HG02642 (cell line): ENCODE results near the gene TROAP.
A peak's percentile ranks its signal among the peaks of the same experiment; 100 is the strongest.
"Not testable (repeated sequence)": the region's sequence is repeated elsewhere in the genome, so short reads cannot be mapped to it uniquely, and the experiment has no call there.

Source experiments
- ATAC-seq: cut with Tn5 transposase; IDR thresholded peaks from one replicate; pipeline ENCODE4 v1.9.1; 2021; ENCODE audit warnings: mild to moderate bottlenecking; ENCODE audit not compliant: unreplicated experiment, poor library complexity

TROAP gene

DNA sequence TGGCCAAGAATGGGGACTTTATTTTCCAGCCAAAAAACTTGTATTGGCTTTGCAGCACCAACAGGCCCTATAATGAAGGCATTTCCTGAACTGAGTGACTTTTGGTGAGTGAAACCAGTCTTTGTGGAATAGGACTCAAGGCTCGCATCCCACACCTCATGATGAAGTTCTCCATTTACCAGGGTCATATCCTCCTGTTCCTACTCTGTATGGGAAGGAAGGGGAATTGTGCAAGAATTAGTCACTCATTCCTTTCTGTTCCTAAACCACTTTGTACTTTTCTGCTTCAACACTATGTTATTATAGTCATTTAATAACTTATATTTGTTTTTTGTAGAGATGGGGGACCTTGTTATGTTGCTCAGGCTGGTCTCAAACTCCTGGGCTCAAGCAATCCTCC lies 41.9 kb downstream of the TROAP start:
- no peak for ATAC-seq

DNA sequence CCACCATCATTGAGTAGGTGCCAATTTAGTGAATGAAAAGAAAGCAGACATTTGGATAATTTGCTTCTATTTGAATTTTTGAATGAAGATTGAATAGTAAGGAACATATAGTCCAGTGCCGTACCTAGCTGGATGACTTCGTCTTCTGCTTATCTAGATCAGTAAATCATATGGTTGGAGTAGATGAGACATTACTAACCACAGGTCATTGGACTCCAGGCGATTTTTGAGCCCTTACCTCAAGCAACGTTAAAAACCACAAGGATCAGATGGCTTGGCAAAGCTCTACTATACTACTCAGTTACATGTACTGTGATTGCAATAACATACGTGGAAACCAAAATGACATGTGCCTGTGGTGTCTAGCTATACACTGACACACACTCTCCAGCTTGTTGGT lies 42.5 kb downstream of the TROAP start:
- ATAC-seq = no peak

DNA sequence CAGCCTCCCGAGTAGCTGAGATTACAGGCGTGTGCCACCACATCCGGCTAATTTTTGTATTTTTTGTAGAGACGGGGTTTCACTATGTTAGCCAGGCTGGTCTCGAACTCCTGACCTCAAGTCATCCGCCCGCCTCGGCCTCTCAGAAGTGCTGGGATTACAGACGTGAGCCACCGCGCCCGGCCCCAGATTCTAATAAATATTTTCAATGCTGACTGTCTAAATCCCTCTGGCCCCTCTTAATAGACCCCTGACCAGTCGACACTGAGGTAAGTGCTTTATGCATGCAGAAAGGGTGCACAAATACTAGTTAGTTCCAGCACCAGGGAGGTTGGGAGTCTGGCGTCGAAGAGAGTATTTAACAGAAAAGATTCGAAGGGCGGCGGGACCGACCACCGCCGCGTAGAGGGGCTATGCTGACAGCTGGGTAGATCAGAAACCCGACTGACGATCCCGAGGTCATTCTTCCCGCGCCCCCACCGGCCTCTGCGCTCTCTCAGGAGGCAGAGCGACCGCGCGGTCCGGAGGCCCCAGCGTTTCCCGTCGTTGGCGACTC lies 43.1 kb downstream of the TROAP start:
- peak; percentile 9 for ATAC-seq

DNA sequence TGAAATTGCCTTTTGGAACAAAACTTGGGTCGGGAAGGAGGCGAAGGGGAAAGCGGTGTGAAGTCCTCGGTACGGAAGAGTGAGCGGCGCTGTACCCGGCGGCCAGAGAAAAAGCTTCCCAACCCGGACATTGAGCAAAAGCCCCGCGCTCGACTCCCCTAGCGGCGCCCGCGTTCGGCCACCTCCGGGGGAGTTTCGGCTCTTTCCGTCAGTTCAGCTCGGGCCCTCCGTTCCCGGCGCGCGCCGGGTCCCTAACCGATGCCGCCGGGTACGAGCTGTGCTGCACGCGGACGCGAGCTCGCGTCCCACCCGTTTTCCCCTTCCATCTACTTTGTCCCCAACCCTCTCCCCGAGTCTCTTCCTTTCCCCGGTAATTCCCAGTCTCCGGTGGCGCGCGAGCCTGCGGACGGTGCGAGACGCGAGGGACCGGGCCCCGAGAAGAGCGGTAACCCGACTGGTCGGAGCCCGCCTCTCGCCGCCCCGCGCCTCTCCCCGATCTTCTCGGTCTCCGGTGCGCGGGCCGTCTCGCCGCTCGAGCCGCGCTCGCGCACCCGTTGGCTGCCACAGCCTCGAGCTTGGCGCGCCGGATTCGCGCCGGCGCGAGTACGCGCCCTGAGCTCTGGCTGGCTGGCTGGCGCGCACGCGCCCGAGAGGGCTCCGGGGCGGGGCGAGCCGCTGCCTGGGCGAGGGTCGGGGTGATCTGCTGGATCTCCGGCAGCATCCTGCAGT lies 43.8 kb downstream of the TROAP start:
- ATAC-seq = peak; percentile 82

DNA sequence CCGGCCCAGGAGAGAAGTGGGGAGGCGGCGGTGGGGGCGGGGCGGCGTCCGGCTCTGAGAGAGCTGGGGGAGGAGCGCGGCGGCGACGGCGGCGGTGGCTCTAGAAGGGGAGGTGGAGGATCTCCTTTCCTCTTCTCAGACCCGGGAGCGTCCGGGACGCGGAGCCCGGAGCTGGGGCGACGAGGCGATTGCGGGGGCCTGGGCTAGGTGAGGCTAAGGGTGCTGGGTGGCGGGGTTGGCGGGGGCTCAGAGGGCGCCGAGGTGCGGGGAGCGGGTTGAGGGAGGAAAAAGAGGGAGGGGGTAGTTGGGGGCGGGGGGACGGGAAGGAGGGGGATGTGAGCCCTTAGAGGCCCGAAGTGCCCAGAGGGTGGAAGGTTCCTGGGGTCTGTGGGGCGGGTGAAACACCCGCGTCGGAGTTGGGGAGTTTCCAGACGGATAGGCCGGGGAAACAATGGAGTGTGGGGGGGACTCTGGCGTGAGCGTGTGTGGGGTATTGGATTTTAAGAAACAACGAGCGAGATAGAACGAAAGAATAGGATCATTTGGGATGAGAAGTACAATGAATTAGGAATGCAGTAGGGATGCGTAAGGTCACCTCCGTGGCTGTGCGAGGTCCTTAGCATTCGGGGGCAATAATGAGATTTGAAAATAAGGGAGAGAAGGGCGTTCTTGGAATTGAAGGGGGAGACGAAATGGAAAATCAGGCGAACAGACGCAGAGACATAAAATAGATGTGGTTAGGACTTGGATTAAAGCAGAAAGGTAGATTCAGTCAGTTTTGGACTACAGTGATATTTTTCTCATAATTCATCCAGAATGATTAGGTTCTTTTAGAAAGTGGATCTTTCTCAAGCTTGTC lies 44.6 kb downstream of the TROAP start, which contains the start of gene SPATS2:
Gene SPATS2 (plus strand): TSS at position 82 of the 859 bp plus-strand sequence. CDS start 93,551 bp downstream, outside the sequence.
- no peak for ATAC-seq

DNA sequence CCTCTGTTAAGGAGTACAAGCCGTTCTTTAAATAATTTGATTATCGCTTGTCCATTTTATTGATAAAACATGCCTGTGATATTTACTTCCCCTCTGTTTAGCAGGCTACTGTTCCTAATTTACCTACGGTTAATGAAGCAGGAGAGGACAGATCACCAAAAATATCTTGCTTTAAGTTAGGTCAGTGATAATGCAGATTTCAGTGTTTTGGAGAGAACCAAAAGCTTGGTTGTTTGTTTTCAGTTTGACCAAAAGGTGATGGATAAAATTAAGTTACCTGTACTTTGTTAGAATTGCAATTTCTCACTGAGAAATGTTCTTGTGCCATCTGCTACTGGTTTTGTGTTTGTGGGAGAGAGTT lies 45.2 kb downstream of the TROAP start:
- no peak for ATAC-seq

DNA sequence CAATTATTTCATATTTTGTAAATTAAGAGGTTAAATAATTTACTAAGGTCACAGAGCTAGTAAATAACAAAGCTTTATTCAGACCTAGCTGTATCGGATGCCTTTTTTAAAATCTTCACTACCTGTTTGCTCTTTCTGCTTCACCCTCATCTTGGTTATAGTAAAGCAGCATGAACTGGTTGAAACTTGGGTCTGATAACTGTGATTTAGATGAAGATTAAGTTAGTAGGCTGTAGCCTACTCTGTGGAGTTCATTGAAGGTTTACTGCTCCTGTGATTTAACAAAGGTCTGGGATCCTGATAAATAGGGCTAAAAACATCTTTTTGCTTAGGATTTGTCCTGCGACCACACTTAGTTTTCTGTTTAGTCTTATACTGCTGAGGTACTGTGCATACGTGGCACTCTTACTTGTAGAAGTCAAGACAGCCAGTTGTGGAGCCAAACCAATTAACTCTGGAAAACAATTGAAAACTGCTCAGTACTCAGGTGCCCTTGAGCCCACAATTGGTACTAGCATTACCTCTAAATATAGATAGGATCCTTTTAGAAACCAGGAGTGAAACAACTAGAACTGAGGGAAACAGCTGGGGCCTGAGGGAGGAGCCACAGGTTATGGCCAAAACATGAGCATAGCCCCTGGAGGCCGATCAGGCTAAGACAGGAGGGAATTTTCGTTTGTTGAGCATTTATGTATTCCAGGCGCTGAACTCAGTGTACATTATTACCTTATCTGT lies 46.5 kb downstream of the TROAP start:
- peak; percentile 44 for ATAC-seq

DNA sequence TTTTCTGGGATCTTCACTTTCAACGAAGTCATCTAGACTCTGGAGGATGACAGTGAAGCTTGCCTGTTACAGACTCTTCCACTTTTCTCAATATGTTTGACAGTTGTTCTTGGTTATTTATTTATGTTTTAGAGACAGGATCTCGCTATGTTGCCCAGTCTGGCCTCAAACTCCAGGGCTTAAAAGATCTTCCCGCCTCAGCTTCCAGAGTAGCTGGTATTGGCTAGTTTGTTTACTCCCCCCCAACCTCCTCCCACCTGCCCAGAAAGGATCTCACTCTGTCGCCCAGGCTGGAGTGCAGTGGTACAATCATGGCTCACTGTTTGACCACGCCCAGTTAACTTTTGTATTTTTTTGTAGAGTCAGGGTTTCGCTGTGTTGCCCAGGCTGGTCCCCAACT lies 47.5 kb downstream of the TROAP start:
- ATAC-seq = no peak

DNA sequence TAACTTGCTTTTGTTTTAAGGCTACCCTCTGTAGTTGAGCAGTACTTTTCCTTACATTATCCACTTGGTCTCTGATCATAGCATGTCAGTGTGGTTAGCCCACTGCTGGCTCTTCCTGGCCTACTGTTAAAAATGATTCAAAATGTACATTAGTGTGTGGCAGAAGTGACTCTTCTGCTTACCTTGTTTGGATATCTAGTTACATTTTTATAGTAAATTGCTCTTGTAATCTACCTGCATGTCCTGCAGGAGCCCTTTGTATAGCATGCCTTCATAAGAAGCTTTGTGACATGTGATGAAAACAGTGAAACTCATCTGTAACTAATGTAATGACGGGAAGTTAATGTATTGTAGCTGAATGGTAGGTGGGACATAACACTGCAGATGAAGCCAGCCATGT lies 52.4 kb downstream of the TROAP start:
- no peak for ATAC-seq

DNA sequence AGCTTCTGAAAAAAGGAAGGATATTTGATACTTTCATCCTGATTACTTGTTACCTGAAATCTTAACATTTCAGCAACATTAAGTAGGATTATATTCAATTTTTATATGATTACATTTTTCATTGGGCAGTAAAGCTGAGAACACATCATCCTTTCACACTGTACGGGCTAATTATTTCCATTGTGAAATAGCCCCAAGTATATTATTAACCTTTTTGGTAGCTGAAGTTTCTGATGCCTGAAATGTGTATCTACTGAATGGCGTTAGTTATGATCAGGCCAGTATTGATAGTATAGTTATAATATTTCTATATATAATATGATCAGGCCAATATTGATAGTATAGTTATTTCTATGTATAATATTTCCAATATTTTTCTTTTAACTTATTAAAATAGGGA lies 54.3 kb downstream of the TROAP start:
- no peak for ATAC-seq

DNA sequence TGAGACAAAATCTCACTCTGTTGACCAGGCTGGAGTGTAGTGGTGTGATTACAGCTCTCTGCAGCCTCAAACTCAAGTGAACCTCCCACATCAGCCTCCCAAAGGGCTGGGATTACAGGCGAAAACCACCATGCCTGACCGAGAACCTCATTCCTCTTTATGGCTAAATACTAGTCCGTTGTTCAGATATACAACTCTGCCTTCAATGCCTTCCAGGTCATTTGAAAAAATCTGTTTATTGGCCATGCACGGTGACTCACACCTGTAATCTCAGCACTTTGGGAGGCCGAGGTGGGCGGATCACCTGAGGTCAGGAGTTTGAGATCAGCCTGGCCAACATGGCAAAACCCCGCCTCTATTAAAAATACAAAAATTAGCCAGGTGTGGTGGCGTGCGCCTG lies 57.1 kb downstream of the TROAP start:
- not testable (repeated sequence) for ATAC-seq
